HEK293 (cell line): ENCODE measurements around the gene PLA2G1B.

Experiments
- BCL11A ChIP-seq: fragments of 450-650 bp; formaldehyde crosslinking; IDR thresholded peaks from 2 replicates; pipeline ENCODE4 v1.5.1; 2016; ENCODE audit warnings: low read depth, missing biosample characterization, missing genetic modification characterization
- GLIS2 ChIP-seq: fragments of 450-650 bp; formaldehyde crosslinking; IDR thresholded peaks from 2 replicates; pipeline ENCODE4 v1.5.1; 2016; ENCODE audit warnings: missing biosample characterization, missing genetic modification characterization
- HIC1 ChIP-seq: fragments of 450-650 bp; formaldehyde crosslinking; IDR thresholded peaks from 2 replicates; pipeline ENCODE4 v1.5.1; 2016; ENCODE audit warnings: missing biosample characterization, missing genetic modification characterization
- KLF16 ChIP-seq: fragments of 450-650 bp; formaldehyde crosslinking; IDR thresholded peaks from 2 replicates; pipeline ENCODE4 v1.5.1; 2017; ENCODE audit warnings: missing biosample characterization, missing genetic modification characterization
- WT1 ChIP-seq: fragments of 450-650 bp; formaldehyde crosslinking; IDR thresholded peaks from 2 replicates; pipeline ENCODE4 v1.5.1; 2016; ENCODE audit warnings: missing biosample characterization, missing genetic modification characterization
- YY1 ChIP-seq: fragments of 450-650 bp; formaldehyde crosslinking; IDR thresholded peaks from 2 replicates; pipeline ENCODE4 v1.5.1; 2018; ENCODE audit warnings: missing biosample characterization, missing genetic modification characterization
- ZBTB17 ChIP-seq: fragments of 450-650 bp; formaldehyde crosslinking; IDR thresholded peaks from 2 replicates; pipeline ENCODE4 v1.5.1; 2016; ENCODE audit warnings: missing biosample characterization, missing genetic modification characterization
- ZBTB20 ChIP-seq: fragments of 450-650 bp; formaldehyde crosslinking; IDR thresholded peaks from 2 replicates; pipeline ENCODE4 v1.5.1; 2016; ENCODE audit warnings: missing biosample characterization, missing genetic modification characterization
- ZFP69B ChIP-seq: fragments of 450-650 bp; formaldehyde crosslinking; IDR thresholded peaks from 2 replicates; pipeline ENCODE4 v1.5.1; 2016; ENCODE audit warnings: missing biosample characterization, missing genetic modification characterization
- ZNF19 ChIP-seq: fragments of 450-650 bp; formaldehyde crosslinking; IDR thresholded peaks from 2 replicates; pipeline ENCODE4; 2016; ENCODE audit warnings: missing biosample characterization, missing genetic modification characterization, low read depth
- ZNF202 ChIP-seq: fragments of 450-650 bp; formaldehyde crosslinking; IDR thresholded peaks from 2 replicates; pipeline ENCODE4 v1.5.1; 2016; ENCODE audit warnings: missing biosample characterization, missing genetic modification characterization, borderline replicate concordance
- ZNF335 ChIP-seq: fragments of 450-650 bp; formaldehyde crosslinking; conservative IDR thresholded peaks from 2 replicates; pipeline ENCODE4 v1.5.1; 2016; ENCODE audit warnings: missing biosample characterization, missing genetic modification characterization
- ZNF488 ChIP-seq: fragments of 450-650 bp; formaldehyde crosslinking; IDR thresholded peaks from 2 replicates; pipeline ENCODE4 v1.5.1; 2016; ENCODE audit warnings: missing biosample characterization, missing genetic modification characterization
- ZNF623 ChIP-seq: fragments of 450-650 bp; formaldehyde crosslinking; IDR thresholded peaks from 2 replicates; pipeline ENCODE4 v1.5.1; 2016; ENCODE audit warnings: missing biosample characterization, missing genetic modification characterization
- ZNF704 ChIP-seq: fragments of 450-650 bp; formaldehyde crosslinking; IDR thresholded peaks from 2 replicates; pipeline ENCODE4 v1.5.1; 2016; ENCODE audit warnings: missing biosample characterization, missing genetic modification characterization
- ZSCAN23 ChIP-seq: fragments of 450-650 bp; formaldehyde crosslinking; IDR thresholded peaks from 2 replicates; pipeline ENCODE4 v1.5.1; 2016; ENCODE audit warnings: missing biosample characterization, missing genetic modification characterization
- TF ChIP-seq, protein P1 (sequence below): fragments of 450-650 bp; formaldehyde crosslinking; IDR thresholded peaks from 2 replicates; pipeline ENCODE4 v1.5.1; 2016; ENCODE audit warnings: missing biosample characterization, missing genetic modification characterization
- TF ChIP-seq, protein P2 (sequence below): fragments of 450-650 bp; formaldehyde crosslinking; IDR thresholded peaks from 2 replicates; pipeline ENCODE4 v1.5.1; 2016; ENCODE audit warnings: missing biosample characterization, missing genetic modification characterization
- TF ChIP-seq, protein P3 (sequence below): fragments of 450-650 bp; formaldehyde crosslinking; IDR thresholded peaks from 2 replicates; pipeline ENCODE4 v1.5.1; 2016; ENCODE audit warnings: missing biosample characterization, missing genetic modification characterization, low read depth
- TF ChIP-seq, protein P4 (sequence below): fragments of 450-650 bp; formaldehyde crosslinking; IDR thresholded peaks from 2 replicates; pipeline ENCODE4 v1.5.1; 2016; ENCODE audit warnings: missing biosample characterization, missing genetic modification characterization
- TF ChIP-seq, protein P5 (sequence below): fragments of 450-650 bp; formaldehyde crosslinking; IDR thresholded peaks from 2 replicates; pipeline ENCODE4 v1.5.1; 2017; ENCODE audit warnings: missing biosample characterization, missing genetic modification characterization
- TF ChIP-seq, protein P6 (sequence below): fragments of 450-650 bp; formaldehyde crosslinking; IDR thresholded peaks from 2 replicates; pipeline ENCODE4; 2016; ENCODE audit warnings: missing biosample characterization, missing genetic modification characterization

PLA2G1B gene

DNA sequence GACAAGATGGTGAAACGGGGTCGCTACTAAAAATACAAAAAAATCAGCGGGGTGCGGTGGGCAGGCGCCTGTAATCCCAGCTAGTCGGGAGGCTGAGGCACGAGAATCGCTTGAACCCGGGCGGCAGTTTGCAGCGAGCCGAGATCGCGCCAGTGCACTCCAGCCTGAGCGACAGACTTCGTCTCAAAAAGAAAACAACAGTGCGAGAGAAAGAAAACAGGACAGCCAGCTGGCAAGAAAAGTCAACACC lies 35.2 kb downstream of the PLA2G1B start (continued):
- no peak for TF ChIP-seq ZNF704 (tag by site-specific recombination)
- TF ChIP-seq, protein P1, sequence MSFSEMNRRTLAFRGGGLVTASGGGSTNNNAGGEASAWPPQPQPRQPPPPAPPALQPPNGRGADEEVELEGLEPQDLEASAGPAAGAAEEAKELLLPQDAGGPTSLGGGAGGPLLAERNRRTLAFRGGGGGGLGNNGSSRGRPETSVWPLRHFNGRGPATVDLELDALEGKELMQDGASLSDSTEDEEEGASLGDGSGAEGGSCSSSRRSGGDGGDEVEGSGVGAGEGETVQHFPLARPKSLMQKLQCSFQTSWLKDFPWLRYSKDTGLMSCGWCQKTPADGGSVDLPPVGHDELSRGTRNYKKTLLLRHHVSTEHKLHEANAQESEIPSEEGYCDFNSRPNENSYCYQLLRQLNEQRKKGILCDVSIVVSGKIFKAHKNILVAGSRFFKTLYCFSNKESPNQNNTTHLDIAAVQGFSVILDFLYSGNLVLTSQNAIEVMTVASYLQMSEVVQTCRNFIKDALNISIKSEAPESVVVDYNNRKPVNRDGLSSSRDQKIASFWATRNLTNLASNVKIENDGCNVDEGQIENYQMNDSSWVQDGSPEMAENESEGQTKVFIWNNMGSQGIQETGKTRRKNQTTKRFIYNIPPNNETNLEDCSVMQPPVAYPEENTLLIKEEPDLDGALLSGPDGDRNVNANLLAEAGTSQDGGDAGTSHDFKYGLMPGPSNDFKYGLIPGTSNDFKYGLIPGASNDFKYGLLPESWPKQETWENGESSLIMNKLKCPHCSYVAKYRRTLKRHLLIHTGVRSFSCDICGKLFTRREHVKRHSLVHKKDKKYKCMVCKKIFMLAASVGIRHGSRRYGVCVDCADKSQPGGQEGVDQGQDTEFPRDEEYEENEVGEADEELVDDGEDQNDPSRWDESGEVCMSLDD (tag by site-specific recombination), result 0 out of 2 replicates have a peak, but pooled peaks have one; percentile 30
- peak; percentile 19; the same call in 1 of the 2 replicates for TF ChIP-seq ZNF488
- TF ChIP-seq ZFP69B (tag by site-specific recombination), result peak; percentile 10
- peak; percentile 85 for TF ChIP-seq ZNF335 (tag by site-specific recombination)
- TF ChIP-seq GLIS2 (tag by site-specific recombination), result 0 out of 2 replicates have a peak, but pooled peaks have one; percentile 6
- TF ChIP-seq ZNF19 (tag by site-specific recombination), result no peak
- TF ChIP-seq, protein P2, sequence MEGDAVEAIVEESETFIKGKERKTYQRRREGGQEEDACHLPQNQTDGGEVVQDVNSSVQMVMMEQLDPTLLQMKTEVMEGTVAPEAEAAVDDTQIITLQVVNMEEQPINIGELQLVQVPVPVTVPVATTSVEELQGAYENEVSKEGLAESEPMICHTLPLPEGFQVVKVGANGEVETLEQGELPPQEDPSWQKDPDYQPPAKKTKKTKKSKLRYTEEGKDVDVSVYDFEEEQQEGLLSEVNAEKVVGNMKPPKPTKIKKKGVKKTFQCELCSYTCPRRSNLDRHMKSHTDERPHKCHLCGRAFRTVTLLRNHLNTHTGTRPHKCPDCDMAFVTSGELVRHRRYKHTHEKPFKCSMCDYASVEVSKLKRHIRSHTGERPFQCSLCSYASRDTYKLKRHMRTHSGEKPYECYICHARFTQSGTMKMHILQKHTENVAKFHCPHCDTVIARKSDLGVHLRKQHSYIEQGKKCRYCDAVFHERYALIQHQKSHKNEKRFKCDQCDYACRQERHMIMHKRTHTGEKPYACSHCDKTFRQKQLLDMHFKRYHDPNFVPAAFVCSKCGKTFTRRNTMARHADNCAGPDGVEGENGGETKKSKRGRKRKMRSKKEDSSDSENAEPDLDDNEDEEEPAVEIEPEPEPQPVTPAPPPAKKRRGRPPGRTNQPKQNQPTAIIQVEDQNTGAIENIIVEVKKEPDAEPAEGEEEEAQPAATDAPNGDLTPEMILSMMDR (tag by site-specific recombination), result peak; percentile 14; the same call in 1 of the 2 replicates
- TF ChIP-seq, protein P3, sequence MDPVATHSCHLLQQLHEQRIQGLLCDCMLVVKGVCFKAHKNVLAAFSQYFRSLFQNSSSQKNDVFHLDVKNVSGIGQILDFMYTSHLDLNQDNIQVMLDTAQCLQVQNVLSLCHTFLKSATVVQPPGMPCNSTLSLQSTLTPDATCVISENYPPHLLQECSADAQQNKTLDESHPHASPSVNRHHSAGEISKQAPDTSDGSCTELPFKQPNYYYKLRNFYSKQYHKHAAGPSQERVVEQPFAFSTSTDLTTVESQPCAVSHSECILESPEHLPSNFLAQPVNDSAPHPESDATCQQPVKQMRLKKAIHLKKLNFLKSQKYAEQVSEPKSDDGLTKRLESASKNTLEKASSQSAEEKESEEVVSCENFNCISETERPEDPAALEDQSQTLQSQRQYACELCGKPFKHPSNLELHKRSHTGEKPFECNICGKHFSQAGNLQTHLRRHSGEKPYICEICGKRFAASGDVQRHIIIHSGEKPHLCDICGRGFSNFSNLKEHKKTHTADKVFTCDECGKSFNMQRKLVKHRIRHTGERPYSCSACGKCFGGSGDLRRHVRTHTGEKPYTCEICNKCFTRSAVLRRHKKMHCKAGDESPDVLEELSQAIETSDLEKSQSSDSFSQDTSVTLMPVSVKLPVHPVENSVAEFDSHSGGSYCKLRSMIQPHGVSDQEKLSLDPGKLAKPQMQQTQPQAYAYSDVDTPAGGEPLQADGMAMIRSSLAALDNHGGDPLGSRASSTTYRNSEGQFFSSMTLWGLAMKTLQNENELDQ, result no peak
- TF ChIP-seq HIC1 (tag by site-specific recombination), result peak; percentile 52; the same call in 1 of the 2 replicates
- TF ChIP-seq, protein P4, sequence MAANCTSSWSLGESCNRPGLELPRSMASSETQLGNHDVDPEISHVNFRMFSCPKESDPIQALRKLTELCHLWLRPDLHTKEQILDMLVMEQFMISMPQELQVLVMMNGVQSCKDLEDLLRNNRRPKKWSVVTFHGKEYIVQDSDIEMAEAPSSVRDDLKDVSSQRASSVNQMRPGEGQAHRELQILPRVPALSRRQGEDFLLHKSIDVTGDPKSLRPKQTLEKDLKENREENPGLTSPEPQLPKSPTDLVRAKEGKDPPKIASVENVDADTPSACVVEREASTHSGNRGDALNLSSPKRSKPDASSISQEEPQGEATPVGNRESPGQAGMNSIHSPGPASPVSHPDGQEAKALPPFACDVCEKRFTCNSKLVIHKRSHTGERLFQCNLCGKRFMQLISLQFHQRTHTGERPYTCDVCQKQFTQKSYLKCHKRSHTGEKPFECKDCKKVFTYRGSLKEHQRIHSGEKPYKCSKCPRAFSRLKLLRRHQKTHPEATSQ, result peak; percentile 91; the same call in 1 of the 2 replicates
- TF ChIP-seq, protein P5, sequence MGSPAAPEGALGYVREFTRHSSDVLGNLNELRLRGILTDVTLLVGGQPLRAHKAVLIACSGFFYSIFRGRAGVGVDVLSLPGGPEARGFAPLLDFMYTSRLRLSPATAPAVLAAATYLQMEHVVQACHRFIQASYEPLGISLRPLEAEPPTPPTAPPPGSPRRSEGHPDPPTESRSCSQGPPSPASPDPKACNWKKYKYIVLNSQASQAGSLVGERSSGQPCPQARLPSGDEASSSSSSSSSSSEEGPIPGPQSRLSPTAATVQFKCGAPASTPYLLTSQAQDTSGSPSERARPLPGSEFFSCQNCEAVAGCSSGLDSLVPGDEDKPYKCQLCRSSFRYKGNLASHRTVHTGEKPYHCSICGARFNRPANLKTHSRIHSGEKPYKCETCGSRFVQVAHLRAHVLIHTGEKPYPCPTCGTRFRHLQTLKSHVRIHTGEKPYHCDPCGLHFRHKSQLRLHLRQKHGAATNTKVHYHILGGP (tag by site-specific recombination), result 0 out of 2 replicates have a peak, but pooled peaks have one; percentile 3
- TF ChIP-seq, protein P6, sequence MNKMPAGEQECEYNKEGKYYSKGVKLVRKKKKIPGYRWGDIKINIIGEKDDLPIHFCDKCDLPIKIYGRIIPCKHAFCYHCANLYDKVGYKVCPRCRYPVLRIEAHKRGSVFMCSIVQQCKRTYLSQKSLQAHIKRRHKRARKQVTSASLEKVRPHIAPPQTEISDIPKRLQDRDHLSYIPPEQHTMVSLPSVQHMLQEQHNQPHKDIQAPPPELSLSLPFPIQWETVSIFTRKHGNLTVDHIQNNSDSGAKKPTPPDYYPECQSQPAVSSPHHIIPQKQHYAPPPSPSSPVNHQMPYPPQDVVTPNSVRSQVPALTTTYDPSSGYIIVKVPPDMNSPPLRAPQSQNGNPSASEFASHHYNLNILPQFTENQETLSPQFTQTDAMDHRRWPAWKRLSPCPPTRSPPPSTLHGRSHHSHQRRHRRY (tag by site-specific recombination), result peak; percentile 60; the same call in 1 of the 2 replicates
- peak; percentile 10; the same call in 1 of the 2 replicates for TF ChIP-seq ZSCAN23 (tag by site-specific recombination)
- TF ChIP-seq BCL11A (tag by site-specific recombination), result 0 out of 2 replicates have a peak, but pooled peaks have one; percentile 89
- peak; percentile 55 for TF ChIP-seq YY1 (tag by site-specific recombination)
- 0 out of 2 replicates have a peak, but pooled peaks have one; percentile 78 for TF ChIP-seq KLF16 (tag by site-specific recombination)
- TF ChIP-seq ZBTB17, result peak; percentile 60
- 0 out of 2 replicates have a peak, but pooled peaks have one; percentile 8 for TF ChIP-seq ZNF623 (tag by site-specific recombination)
- peak; percentile 74 for TF ChIP-seq ZBTB20 (tag by site-specific recombination)
- 0 out of 2 replicates have a peak, but pooled peaks have one; percentile 5 for TF ChIP-seq WT1
- TF ChIP-seq ZNF202, result no peak
- TF ChIP-seq, all 188 proteins: peak for 28
